GM21619 (cell line): ENCODE measurements around the gene GPATCH3.
"Not testable (repeated sequence)": the region's sequence is repeated elsewhere in the genome, so short reads cannot be mapped to it uniquely, and the experiment has no call there.

ENCODE experiments used
- ATAC-seq: cut with Tn5 transposase; IDR thresholded peaks from one replicate; pipeline ENCODE4 v1.9.1; 2021; ENCODE audit not compliant: unreplicated experiment

Gene GPATCH3

GRCh38 chr1:26913754-26914619, 13.7 kb upstream of the GPATCH3 start, which contains the start of gene NR0B2:
NR0B2 (minus strand) TSS chr1:26913975; CDS start chr1:26913940, 35 bp downstream.
- no peak for ATAC-seq

DNA sequence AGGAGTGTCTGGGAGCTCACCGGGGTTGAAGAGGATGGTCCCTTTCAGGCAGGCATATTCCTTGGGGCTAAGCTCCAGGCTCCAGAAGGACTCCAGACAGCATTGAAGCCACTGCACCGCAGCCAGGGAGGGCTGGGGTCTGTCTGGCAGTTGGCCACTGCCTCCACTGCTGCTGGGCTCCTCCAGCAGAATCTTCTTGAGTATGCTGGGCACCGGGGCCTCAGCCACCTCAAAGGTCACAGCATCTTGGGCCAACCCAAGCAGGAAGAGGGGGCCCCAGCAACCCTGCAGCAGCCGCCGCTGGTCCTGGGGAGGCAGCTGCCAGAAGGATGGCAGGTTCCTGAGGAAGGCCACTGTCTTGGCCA, 13.1 kb upstream of the GPATCH3 start:
- ATAC-seq, result no peak

DNA sequence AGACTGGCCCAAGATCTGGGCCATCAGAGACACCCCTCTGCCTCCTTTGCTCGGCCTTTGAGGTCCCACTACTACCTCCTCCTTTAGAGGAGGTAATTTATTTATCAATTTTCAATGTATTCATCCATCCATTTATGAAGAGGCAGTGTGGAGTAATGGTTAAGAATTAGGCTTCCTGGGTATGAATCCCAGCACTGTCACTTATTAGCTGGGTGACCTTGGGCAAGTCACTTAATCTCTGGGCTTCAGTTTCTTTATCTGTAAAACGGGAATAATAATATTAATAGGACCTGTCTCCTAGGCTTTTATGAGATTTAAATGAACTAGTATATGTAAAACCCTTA, 11.9 kb upstream of the GPATCH3 start:
- ATAC-seq, result no peak

GRCh38 chr1:26911399-26912146, 11.3 kb upstream of the GPATCH3 start:
- no peak for ATAC-seq

DNA sequence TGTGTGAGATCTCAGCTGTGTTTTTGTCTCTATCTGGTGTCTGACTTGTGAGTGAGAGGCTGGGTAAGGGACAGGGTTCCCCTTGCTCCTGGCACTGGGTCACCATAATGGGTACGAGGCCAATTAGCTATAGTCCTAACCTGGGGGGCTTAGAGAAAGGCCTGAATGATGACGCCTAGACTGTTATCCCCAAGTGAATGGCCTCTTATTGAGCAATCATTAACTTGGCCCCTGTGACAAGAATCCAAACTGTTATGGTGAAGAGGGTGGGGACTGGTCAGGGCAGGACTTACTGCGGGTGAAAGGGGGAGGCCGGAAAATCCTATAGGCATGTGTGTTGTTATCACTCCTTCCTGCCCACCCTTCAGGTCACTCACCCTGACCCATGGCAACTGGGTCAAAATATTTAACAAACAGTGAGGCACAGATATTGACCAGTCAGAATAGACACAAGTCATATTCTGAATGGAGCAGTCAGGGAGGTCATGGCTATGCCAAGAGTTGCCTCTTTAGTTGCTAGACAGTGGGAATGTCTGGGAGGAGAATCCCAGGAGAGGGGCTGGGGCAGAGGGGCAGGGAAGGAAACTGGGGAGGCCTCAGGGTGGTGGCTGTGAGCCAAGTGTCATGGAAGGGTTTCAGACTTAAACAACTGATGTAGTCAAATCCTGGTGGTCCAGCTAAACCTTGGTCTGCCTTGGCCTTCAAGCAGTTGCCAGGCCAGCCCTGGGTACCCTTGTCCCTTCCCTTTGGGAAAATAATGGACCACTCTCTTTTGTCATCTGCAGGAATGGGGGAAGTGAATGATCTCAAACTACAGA, 10.3 kb upstream of the GPATCH3 start:
- ATAC-seq, result no peak

DNA sequence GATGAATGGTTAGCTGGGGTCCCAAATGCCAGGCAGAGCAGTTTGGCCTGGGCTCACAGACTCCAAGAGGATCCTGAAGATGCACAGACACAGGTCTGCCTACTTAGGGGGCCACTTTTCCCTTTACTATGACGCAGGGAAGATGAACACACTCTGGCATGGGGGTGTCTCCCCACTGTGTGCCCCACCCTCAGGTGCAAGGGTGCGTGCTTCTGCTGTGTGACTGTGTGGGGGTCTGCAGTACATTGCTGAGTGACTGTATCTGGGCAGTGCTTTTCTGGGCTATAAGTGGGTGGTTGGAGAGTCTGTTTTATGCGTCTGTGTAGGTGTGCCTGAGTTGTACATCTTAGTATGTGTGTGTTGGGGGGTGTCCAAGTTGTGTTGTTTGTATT, 9.7 kb upstream of the GPATCH3 start:
- no peak for ATAC-seq

DNA sequence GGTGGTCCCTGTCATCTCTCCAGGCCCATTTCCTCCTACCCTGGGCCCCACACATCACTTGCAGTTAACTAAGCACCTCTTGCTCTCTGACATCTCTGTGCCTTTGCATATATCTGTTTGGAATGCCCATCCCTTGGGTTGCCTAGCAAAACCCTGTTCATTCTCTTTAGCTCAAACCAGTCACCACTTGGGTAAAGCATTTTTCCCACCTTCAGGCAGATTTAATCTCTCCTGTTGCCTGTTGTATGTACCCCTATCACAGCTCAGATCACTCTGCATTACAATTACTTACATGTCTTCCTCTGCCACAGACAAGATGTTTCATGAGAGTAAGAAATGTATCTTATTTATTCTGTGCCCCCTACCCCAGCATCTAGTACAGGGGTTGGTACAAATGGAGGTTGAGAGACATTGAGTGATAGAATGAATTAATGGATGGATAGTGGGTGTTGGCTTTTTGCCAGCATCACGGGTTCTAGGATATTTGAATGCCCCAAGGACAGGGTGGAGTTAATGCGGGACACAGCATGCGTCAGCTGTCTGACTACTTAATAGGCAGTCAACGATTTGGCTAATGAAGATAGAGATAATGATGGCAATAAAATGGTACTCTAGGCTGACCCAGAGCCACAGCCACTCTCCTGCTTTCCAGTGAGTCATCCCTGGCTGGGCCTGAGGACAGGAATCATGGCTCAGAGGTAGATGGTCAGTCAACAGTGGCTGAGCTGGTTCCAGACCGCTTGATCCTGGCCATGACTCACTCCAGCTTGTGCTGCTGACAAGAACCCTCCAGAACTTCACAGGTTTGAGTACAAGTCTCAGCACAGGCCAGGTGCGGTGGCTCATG, 7.0 kb upstream of the GPATCH3 start:
- no peak for ATAC-seq

- no peak for ATAC-seq
Measured at GRCh38 chr1:26900815-26901511, 696 bp upstream of the GPATCH3 start.

- ATAC-seq, result no peak
Measured at GRCh38 chr1:26897351-26897750, 2.9 kb downstream of the GPATCH3 start.

- ATAC-seq, result no peak
Measured at GRCh38 chr1:26894263-26894662, 6.0 kb downstream of the GPATCH3 start.

DNA sequence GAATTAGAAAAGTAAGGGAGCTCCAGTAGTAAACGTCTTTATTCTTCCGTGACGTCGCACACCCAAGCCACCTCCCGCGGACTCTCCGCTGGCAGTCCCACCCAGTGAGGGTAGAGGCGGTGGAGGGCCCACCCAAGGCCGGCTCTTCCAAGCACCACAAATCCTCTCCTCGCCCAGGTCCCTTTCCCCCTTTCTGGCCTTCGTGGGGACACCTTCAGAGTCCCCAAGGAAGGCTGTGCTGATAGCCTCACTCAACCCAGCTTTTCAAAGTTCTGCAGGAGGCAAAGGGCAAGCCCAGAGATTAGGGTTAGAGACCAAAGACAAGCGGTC, 9.8 kb downstream of the GPATCH3 start:
- peak; percentile 20 for ATAC-seq

DNA sequence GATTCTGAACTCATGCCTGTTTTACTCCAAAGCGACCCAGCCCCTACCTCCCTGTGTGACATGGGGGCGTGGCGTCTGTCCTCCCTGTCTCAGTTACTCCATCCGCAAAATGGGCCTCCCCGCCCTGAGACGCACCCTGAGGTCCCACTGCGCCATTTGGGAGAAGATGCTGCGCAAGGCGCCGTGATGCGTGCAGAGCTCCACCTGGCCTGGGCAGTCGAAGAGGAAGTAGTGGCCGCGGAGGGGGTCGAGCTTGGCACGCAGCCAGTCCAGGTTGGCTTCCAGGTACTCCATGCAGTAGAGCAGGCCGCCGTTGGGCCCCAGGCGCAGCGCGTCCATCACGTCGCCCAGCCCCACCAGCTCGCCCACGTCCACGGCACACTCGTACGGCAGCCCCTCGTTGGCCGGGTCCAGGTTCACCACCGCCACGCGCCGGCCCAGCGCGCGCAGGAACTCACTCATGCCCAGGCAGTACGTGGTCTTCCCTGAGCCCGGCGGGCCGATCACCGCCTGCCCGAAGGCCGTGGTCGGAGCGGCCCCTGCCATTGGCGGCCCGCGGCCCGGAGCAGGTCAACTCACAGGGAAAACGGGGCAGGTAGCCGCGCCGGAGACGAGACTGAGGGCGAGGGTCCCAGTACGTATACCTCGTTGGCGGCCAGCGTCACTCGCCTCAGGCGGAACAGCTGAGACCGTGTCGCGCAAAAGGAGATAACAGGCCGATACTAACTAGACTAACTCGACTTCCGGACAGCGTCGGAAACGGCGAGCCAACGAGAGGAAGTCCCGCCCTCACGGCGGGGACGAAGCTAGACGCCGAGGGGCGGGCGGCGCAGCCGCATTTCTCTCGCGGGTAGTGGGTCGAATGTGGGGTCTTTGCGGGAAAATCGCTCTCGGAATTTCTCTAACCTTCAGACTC, 10.5 kb downstream of the GPATCH3 start, which contains the start of gene GPN2:
GPN2 (minus strand) TSS at position 733 of the 916 bp plus-strand sequence; CDS start at position 546, 187 bp downstream.
- peak; percentile 91 for ATAC-seq

DNA sequence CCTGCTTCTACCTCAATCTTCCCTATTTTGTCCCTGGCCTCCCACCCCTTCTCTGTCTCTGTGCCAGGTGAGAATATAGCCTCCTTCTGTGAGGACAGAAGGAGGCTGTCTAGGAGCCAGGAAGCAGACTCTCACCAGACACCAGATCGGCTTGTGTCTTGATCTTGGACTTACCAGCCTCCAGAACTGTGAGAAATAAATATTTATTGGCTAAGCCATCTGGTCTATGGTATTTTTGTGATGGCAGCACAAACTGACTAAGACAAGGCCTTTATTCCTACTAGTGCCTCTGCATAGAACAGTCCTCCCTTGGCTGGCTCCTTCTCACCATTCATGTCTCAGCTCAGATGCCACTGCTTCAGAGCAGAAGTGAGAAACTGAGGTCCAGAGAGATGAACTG, 12.0 kb downstream of the GPATCH3 start:
- ATAC-seq, result no peak

DNA sequence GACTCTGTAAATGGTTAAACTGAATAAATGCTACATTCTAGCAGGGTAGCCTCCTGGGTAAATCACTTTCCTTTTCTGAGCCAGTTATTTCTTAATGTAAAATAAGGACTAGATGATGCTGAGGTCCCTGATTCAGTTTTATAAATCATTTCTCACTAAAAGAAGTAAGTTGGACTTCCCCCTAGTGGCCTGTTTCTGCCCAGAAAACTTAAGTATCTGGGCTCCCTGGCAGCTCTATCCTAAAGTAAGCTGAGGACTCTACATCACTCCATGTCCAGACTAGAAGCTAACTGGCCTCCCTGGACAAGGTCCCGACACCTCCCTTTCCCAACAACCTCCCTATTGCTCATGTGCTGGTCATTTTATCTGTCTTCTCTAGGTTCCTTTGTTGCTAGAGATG, 13.1 kb downstream of the GPATCH3 start:
- ATAC-seq, result no peak

- no peak for ATAC-seq
Measured at GRCh38 chr1:26882696-26883463, 17.4 kb downstream of the GPATCH3 start.

DNA sequence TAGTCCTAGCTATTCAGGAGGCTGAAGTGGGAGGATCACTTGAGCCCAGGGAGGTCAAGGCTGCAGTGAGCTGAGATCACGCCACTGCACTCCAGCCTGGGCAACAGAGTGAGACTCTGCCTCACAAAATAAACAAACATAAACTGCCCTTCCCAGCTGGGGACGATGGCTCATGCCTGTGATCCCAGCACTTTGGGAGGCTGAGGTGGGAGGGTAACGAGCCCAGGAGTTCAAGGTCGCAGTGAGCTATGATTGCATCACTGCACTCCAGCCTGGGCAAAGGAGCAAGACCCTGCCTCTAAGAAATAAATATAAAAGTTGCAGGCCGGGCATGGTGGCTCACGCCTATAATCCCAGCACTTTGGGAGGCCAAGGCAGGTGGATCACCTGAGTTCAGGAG, 18.7 kb downstream of the GPATCH3 start:
- not testable (repeated sequence) for ATAC-seq

- no peak for ATAC-seq
Measured at GRCh38 chr1:26879793-26880192, 20.5 kb downstream of the GPATCH3 start.

- no peak for ATAC-seq
Measured at GRCh38 chr1:26877326-26877725, 22.9 kb downstream of the GPATCH3 start.
